IMR-90 (cell line): ENCODE results near the gene FOCAD. TPM values are rescaled to one million over a fixed set of nuclear protein-coding genes. Genes with fewer than 3 reads are reported as not detected.

Experiments
- ATAC-seq: fragments of 200-7000 bp; cut with Tn5 transposase; 2 replicates; pipeline ENCODE4 v1.9.1; 2020; ENCODE audit warnings: low read depth, mild to moderate bottlenecking, moderate library complexity
- BruUV-seq: library from RNA; stranded (reverse); fragments of 400-500 nt; replicated peaks from 2 replicates; lab custom pipeline; 2021; lab: Mats Ljungman, UMichigan
- CTCF ChIA-PET: fragments of 300-600 bp; formaldehyde crosslinking; extraction: SDS; loops from one replicate; lab custom pipeline; 2021; ENCODE audit warnings: antibody characterized with exemption; lab: Yijun Ruan, JAX
- POLR2A ChIA-PET: fragments of 300-600 bp; sonication (Branson Sonifier 250); formaldehyde crosslinking; loops from one replicate; lab custom pipeline; 2022; ENCODE audit warnings: antibody characterized with exemption; ENCODE audit not compliant: unreplicated experiment; lab: Charles Lee
- DNase-seq: peaks from one replicate; pipeline ENCODE4 v3.0.0; 2013
- H2AFZ ChIP-seq: replicated peaks from 2 replicates; pipeline ENCODE3; 2013; ENCODE audit warnings: low read length, mild to moderate bottlenecking; ENCODE audit not compliant: poor library complexity
- H2AK5ac ChIP-seq: 2 replicates; pipeline ENCODE4 v1.6.1; 2013; ENCODE audit warnings: low read depth, low read length, inconsistent platforms
- H2AK9ac ChIP-seq: replicated peaks from 2 replicates; pipeline ENCODE3; 2013; ENCODE audit warnings: mild to moderate bottlenecking, low read depth, low read length, moderate library complexity; ENCODE audit not compliant: poor library complexity
- H2BK120ac ChIP-seq: 2 replicates; pipeline ENCODE4 v1.6.1; 2013; ENCODE audit warnings: low read depth, low read length, inconsistent platforms
- H2BK15ac ChIP-seq: 3 replicates; pipeline ENCODE4 v1.6.1; 2013; ENCODE audit warnings: low read depth, low read length, inconsistent platforms
- H2BK20ac ChIP-seq: 2 replicates; pipeline ENCODE4 v1.6.1; 2013; ENCODE audit warnings: low read depth, mild to moderate bottlenecking, inconsistent platforms, low read length, moderate library complexity
- H2BK5ac ChIP-seq: 2 replicates; pipeline ENCODE4 v1.6.1; 2013; ENCODE audit warnings: mild to moderate bottlenecking, low read depth, low read length, inconsistent platforms; ENCODE audit not compliant: poor library complexity, severe bottlenecking
- H3K14ac ChIP-seq: replicated peaks from 2 replicates; pipeline ENCODE4 v1.6.1; 2013; ENCODE audit warnings: low read depth, low read length, inconsistent platforms
- H3K18ac ChIP-seq: 2 replicates; pipeline ENCODE4 v1.6.1; 2013; ENCODE audit warnings: low read depth, low read length, control low read depth
- H3K23ac ChIP-seq: 2 replicates; pipeline ENCODE4 v1.6.1; 2013; ENCODE audit warnings: low read depth, low read length, inconsistent platforms
- H3K27ac ChIP-seq: 2 replicates; pipeline ENCODE4 v1.5.1; 2013; ENCODE audit warnings: mild to moderate bottlenecking, control low read depth, low read length; ENCODE audit not compliant: insufficient read depth
- H3K27me3 ChIP-seq: 2 replicates; pipeline ENCODE4 v1.6.1; 2013; ENCODE audit warnings: low read length; ENCODE audit not compliant: control insufficient read depth, insufficient read depth
- H3K36me3 ChIP-seq: 2 replicates; pipeline ENCODE4 v1.6.1; 2013; ENCODE audit warnings: low read length, mixed read lengths; ENCODE audit not compliant: control insufficient read depth, insufficient read depth
- H3K4ac ChIP-seq: 2 replicates; pipeline ENCODE4 v1.6.1; 2013; ENCODE audit warnings: low read depth, low read length, inconsistent platforms
- H3K4me1 ChIP-seq: 2 replicates; pipeline ENCODE4 v1.6.1; 2013; ENCODE audit warnings: low read length, mixed read lengths; ENCODE audit not compliant: control insufficient read depth, insufficient read depth
- H3K4me2 ChIP-seq: 2 replicates; pipeline ENCODE4 v1.6.1; 2013; ENCODE audit warnings: low read depth, mild to moderate bottlenecking, control low read depth, low read length, moderate library complexity
- H3K4me3 ChIP-seq: 2 replicates; pipeline ENCODE4 v1.5.1; 2013; ENCODE audit warnings: low read depth, mild to moderate bottlenecking, control low read depth, low read length, moderate library complexity; ENCODE audit not compliant: insufficient read depth
- H3K56ac ChIP-seq: 2 replicates; pipeline ENCODE4 v1.6.1; 2013; ENCODE audit warnings: low read length, inconsistent platforms; ENCODE audit not compliant: insufficient read depth; ENCODE audit errors: extremely low read depth
- H3K79me1 ChIP-seq, 2 experiments: 2 replicates each; pipeline ENCODE4 v1.6.1; 2013; ENCODE audit warnings: low read length in 2 of 2, inconsistent platforms in 1 of 2, low read depth in 1 of 2
- H3K9ac ChIP-seq: 2 replicates; pipeline ENCODE4 v1.6.1; 2013; ENCODE audit warnings: low read depth, low read length, control low read depth
- H3K9me1 ChIP-seq: 2 replicates; pipeline ENCODE4 v1.6.1; 2013; ENCODE audit warnings: low read length, inconsistent platforms; ENCODE audit not compliant: insufficient read depth
- H3K9me3 ChIP-seq: 2 replicates; pipeline ENCODE4 v1.6.1; 2013; ENCODE audit warnings: low read length; ENCODE audit not compliant: control insufficient read depth, insufficient read depth
- H4K20me1 ChIP-seq: 2 replicates; pipeline ENCODE4 v1.6.1; 2013; ENCODE audit warnings: low read length, inconsistent platforms; ENCODE audit not compliant: insufficient read depth
- H4K5ac ChIP-seq: 2 replicates; pipeline ENCODE4 v1.6.1; 2013; ENCODE audit warnings: mild to moderate bottlenecking, low read depth, low read length, control low read depth
- H4K8ac ChIP-seq, 2 experiments: 2 replicates each; pipeline ENCODE4 v1.6.1; 2013; ENCODE audit warnings: low read depth in 2 of 2, low read length in 2 of 2, control low read depth in 1 of 2, inconsistent platforms in 1 of 2
- H4K91ac ChIP-seq: 2 replicates; pipeline ENCODE4 v1.6.1; 2013; ENCODE audit warnings: low read depth, low read length, inconsistent platforms; ENCODE audit not compliant: insufficient read depth
- BHLHE40 ChIP-seq: fragments of 150-350 bp; IDR thresholded peaks from 2 replicates; pipeline ENCODE4 v1.6.1; 2016; ENCODE audit warnings: mild to moderate bottlenecking, low read depth, low read length
- MAFK ChIP-seq: IDR thresholded peaks from 2 replicates; pipeline ENCODE4 v1.6.1; 2012; ENCODE audit warnings: low read depth, low read length, improper control_type of control experiment
- MAZ ChIP-seq: IDR thresholded peaks from 2 replicates; pipeline ENCODE4 v1.6.1; 2012; ENCODE audit warnings: low read depth, mild to moderate bottlenecking, low read length, improper control_type of control experiment, moderate library complexity, borderline replicate concordance
- NFE2L2 ChIP-seq: fragments of 150-350 bp; IDR thresholded peaks from 2 replicates; pipeline ENCODE4 v1.6.1; 2016; ENCODE audit warnings: low read depth, mild to moderate bottlenecking, low read length
- RCOR1 ChIP-seq: IDR thresholded peaks from 2 replicates; pipeline ENCODE4 v1.6.1; 2012; ENCODE audit warnings: mild to moderate bottlenecking, low read length, improper control_type of control experiment; ENCODE audit not compliant: insufficient replicate concordance
- SMC3 ChIP-seq: fragments of 150-350 bp; IDR thresholded peaks from 2 replicates; pipeline ENCODE4 v1.6.1; 2016; ENCODE audit warnings: low read depth, mild to moderate bottlenecking, antibody characterized with exemption, low read length, moderate library complexity
- WGBS, 2 experiments: methylation state at CpG; one replicate each; pipeline versions ENCODE4 v1.1.5 to v1.1.7; 2013; ENCODE audit warnings: missing lambda C conversion rate in 2 of 2; ENCODE audit not compliant: insufficient read length in 1 of 2; ENCODE audit errors: extremely low coverage in 2 of 2; 5-methylcytosine and 5-hydroxymethylcytosine counted together
- dilution Hi-C: fragments of 300-500 bp; cut with HindIII; formaldehyde crosslinking; loops from one replicate; pipeline ENCODE4 v1.14.3; 2018; ENCODE audit warnings: low sequenced_read_pairs; ENCODE audit not compliant: unreplicated experiment
- in situ Hi-C: fragments of 300-500 bp; cut with MboI; formaldehyde crosslinking; loops from 3 replicates; pipeline ENCODE4 v1.14.3; 2019; ENCODE audit warnings: low sequenced_read_pairs, inconsistent platforms, mixed read lengths
- intact Hi-C: fragments of 100-400 bp; cut with micrococcal nuclease; formaldehyde crosslinking; loops from 2 replicates; pipeline ENCODE4 v1.10.0; 2022
- polyA plus RNA-seq, 3 experiments: library from polyadenylated mRNA; depleted of rRNA; stranded (reverse); fragments of >200 nt; gene quantifications; 2 replicates each; pipeline ENCODE4 v1.2.3, GENCODE V29; 2012; ENCODE audit warnings: low replicate concordance in 1 of 3
- total RNA-seq: library from RNA; depleted of rRNA; stranded (reverse); fragments of >200 nt; gene quantifications from 2 replicates; pipeline ENCODE4 v1.2.3, GENCODE V29; 2012
- TF ChIP-seq, protein P1 (sequence below): fragments of 150-350 bp; IDR thresholded peaks from 2 replicates; pipeline ENCODE4 v1.6.1; 2016; ENCODE audit warnings: low read depth, mild to moderate bottlenecking, low read length, moderate library complexity, borderline replicate concordance

The FOCAD gene
- total and polyA plus RNA-seq, 2 of the 4 experiments (the other 2 are of a cell fraction) = 28.8 to 91.2 TPM

DNA sequence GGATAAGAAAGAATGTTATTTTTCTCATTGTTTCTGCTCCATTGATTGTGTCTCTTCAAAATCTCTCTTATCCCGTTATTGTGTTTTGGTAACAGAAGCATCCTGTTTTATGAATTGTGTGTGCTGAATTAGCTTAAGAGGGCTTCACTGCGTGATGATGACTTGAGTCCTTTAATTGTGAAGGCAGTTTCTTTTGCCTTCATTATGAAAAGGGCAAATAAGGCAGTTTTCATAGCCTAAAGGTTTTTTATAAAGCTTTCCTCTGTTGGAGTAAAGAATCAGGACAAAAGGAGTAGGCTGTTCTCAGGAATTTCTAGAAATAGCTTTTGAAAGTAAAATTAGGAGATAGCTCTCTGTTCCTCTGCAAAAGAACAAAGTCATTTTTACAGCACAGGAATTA, 169.8 kb downstream of the FOCAD start:
- H2BK5ac ChIP-seq = peak overlapping the region; percentile 30
- no peak for ATAC-seq
- H2AK5ac ChIP-seq = no peak overlapping the region
- WGBS, 2 experiments = no CpG with 5 or more reads among the region's 2 CpGs
- H2AFZ ChIP-seq = no peak overlapping the region
- POLR2A ChIA-PET = no interaction called here
- H4K5ac ChIP-seq = no peak overlapping the region
- H2AK9ac ChIP-seq = no peak overlapping the region
- H3K36me3 ChIP-seq = no peaks in the 10 kb centered on the region
- H3K9me1 ChIP-seq = no peaks in the 10 kb centered on the region
- no peak overlapping the region; the same call in 2 of the 3 replicates for H2BK15ac ChIP-seq
- peak overlapping the region; percentile 77 for H2BK120ac ChIP-seq
- H3K4me2 ChIP-seq = peak overlapping the region; percentile 52; the same call in 1 of the 2 replicates
- H3K4me1 ChIP-seq = no peaks in the 10 kb centered on the region; the same call in 1 of the 2 replicates
- H3K14ac ChIP-seq = peak overlapping the region; percentile 11; the same call in 1 of the 2 replicates
- peak overlapping the region; percentile 38 for H2BK20ac ChIP-seq
- no peak for DNase-seq
- dilution Hi-C loops (no loop called here), in situ Hi-C loops (no loop called here), intact Hi-C loops (loop anchor here (2.0 to 5.0 kb wide), 2 partner anchors 19 to 1438 kb away; no protein-coding TSS in a partner anchor)
- H3K18ac ChIP-seq = peak overlapping the region; percentile 84; the same call in 1 of the 2 replicates
- no peak overlapping the region for H3K9ac ChIP-seq
- peak overlapping the region; percentile 36; the same call in 1 of the 2 replicates for H3K56ac ChIP-seq
- CTCF ChIA-PET = interaction anchor here (0.8 kb wide), 1 partner anchor 257 kb away, joined by 4 read pairs; no protein-coding TSS in a partner anchor
- H4K20me1 ChIP-seq = no peaks in the 10 kb centered on the region
- peak overlapping the region; percentile 44; the same call in 1 of the 2 replicates for H4K91ac ChIP-seq
- no peak overlapping the region for H3K27ac ChIP-seq
- H3K4ac ChIP-seq = peak overlapping the region; percentile 2; the same call in 1 of the 2 replicates
- TF ChIP-seq BHLHE40 = no peak
- TF ChIP-seq MAFK = no peak
- no peak for TF ChIP-seq MAZ
- no peak for TF ChIP-seq RCOR1
- TF ChIP-seq NFE2L2 = no peak
- TF ChIP-seq, protein P1, sequence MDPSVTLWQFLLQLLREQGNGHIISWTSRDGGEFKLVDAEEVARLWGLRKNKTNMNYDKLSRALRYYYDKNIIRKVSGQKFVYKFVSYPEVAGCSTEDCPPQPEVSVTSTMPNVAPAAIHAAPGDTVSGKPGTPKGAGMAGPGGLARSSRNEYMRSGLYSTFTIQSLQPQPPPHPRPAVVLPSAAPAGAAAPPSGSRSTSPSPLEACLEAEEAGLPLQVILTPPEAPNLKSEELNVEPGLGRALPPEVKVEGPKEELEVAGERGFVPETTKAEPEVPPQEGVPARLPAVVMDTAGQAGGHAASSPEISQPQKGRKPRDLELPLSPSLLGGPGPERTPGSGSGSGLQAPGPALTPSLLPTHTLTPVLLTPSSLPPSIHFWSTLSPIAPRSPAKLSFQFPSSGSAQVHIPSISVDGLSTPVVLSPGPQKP = no peak
- TF ChIP-seq SMC3 = no peak
- H3K27me3 ChIP-seq = no peaks in the 10 kb centered on the region
- H3K4me3 ChIP-seq = no peak overlapping the region
- BruUV-seq = no TSS peak
- H4K8ac ChIP-seq = 0 out of 4 replicates have a peak overlapping the region, but pooled peaks of 1 of the 2 experiments have one; percentile 7
- H3K23ac ChIP-seq = no peak overlapping the region
- H3K9me3 ChIP-seq = no peaks in the 10 kb centered on the region
- peaks cover 0 to 7% of the 10 kb centered on the region in 2 experiments; a peak in 1 of 4 replicates for H3K79me1 ChIP-seq
